HAP-1 (cell line): ENCODE measurements around the gene ABCF1.

ENCODE experiments used
- DNase-seq, 2 experiments: peaks; one replicate each; pipeline ENCODE4 v3.0.0-alpha.2; 2016 to 2020; ENCODE audit warnings: low spot score in 2 of 2
- H3K27me3 ChIP-seq: fragments of 250-450 bp; sonication (Bioruptor Pico); 2 replicates; pipeline ENCODE4 v1.5.1; 2020; ENCODE audit warnings: low read depth, mild to moderate bottlenecking, moderate library complexity
- H3K36me3 ChIP-seq: fragments of 250-450 bp; sonication (Bioruptor Pico); replicated peaks from 2 replicates; pipeline ENCODE4 v1.5.1; 2020; ENCODE audit warnings: mild to moderate bottlenecking
- H3K4me1 ChIP-seq: fragments of 250-450 bp; sonication (Bioruptor Pico); 2 replicates; pipeline ENCODE4 v1.5.1; 2020; ENCODE audit warnings: mild to moderate bottlenecking
- H3K4me3 ChIP-seq: fragments of 250-450 bp; sonication (Bioruptor Pico); 2 replicates; pipeline ENCODE4 v1.5.1; 2020; ENCODE audit warnings: mild to moderate bottlenecking, moderate library complexity
- H3K9me3 ChIP-seq: fragments of 250-450 bp; sonication (Bioruptor Pico); 2 replicates; pipeline ENCODE4 v1.5.1; 2020; ENCODE audit warnings: mild to moderate bottlenecking, moderate library complexity
- in situ Hi-C: fragments of 300-500 bp; cut with MboI; formaldehyde crosslinking; loops from 3 replicates; pipeline ENCODE4 v1.14.3; 2020; ENCODE audit warnings: low sequenced_read_pairs, inconsistent platforms, mixed read lengths

ABCF1 gene

GRCh38 chr6:30548375-30548774 is 22.9 kb upstream of the ABCF1 start:
- in situ Hi-C loops = loop anchor here (5.0 kb wide), 1 partner anchor 66 kb away; no protein-coding TSS in a partner anchor
- Histone ChIP-seq H3K36me3 (peaks cover 35% of the 10 kb centered on the region), H3K4me1 (no peaks in the 10 kb centered on the region), H3K9me3 (no peaks in the 10 kb centered on the region), H3K4me3 (no peak overlapping the region), H3K27me3 (no peaks in the 10 kb centered on the region)
- DNase-seq = no peak

- no peak overlapping the region for H3K4me3 ChIP-seq
- in situ Hi-C loops = no loop called here
- no peak for DNase-seq
- H3K36me3 ChIP-seq = peaks cover 39% of the 10 kb centered on the region
- H3K27me3 ChIP-seq = no peaks in the 10 kb centered on the region
- peaks cover 10% of the 10 kb centered on the region for H3K4me1 ChIP-seq
- H3K9me3 ChIP-seq = no peaks in the 10 kb centered on the region
Observed at GRCh38 chr6:30554404-30554803, 16.8 kb upstream of the ABCF1 start.

- no peaks in the 10 kb centered on the region for H3K9me3 ChIP-seq
- H3K4me3 ChIP-seq = peak overlapping the region; percentile 92
- DNase-seq = peak in 1 of 2 experiments; percentile 56
- H3K4me1 ChIP-seq = peaks cover 10% of the 10 kb centered on the region
- peaks cover 38% of the 10 kb centered on the region for H3K36me3 ChIP-seq
- in situ Hi-C loops = no loop called here
- no peaks in the 10 kb centered on the region for H3K27me3 ChIP-seq
Observed at GRCh38 chr6:30554962-30555815, 16.1 kb upstream of the ABCF1 start.

GRCh38 chr6:30555816-30556065 is 15.5 kb upstream of the ABCF1 start:
- H3K36me3 ChIP-seq = peaks cover 38% of the 10 kb centered on the region
- in situ Hi-C loops = no loop called here

GRCh38 chr6:30556066-30556905 is 15.0 kb upstream of the ABCF1 start, which contains the start of gene GNL1:
Gene GNL1 (minus strand): TSS chr6:30556489. CDS start chr6:30556203, 286 bp downstream.
- no peaks in the 10 kb centered on the region for H3K27me3 ChIP-seq
- H3K9me3 ChIP-seq = no peaks in the 10 kb centered on the region
- peaks cover 10% of the 10 kb centered on the region for H3K4me1 ChIP-seq
- in situ Hi-C loops = no loop called here
- H3K36me3 ChIP-seq = peaks cover 34% of the 10 kb centered on the region
- DNase-seq = peak; percentile 70 to 96
- peak within 1 kb of the TSS; percentile 92 for H3K4me3 ChIP-seq

More at GRCh38 chr6:30555816-30556065, 15.5 kb upstream of the ABCF1 start:
- H3K27me3 ChIP-seq = no peaks in the 10 kb centered on the region
- H3K9me3 ChIP-seq = no peaks in the 10 kb centered on the region
- H3K4me3 ChIP-seq = peak overlapping the region; percentile 92
- DNase-seq = no peak
- H3K4me1 ChIP-seq = peaks cover 10% of the 10 kb centered on the region

- Histone ChIP-seq H3K4me3 (peak within 1 kb of the TSS; percentile 92), H3K36me3 (peaks cover 42% of the 10 kb centered on the region), H3K9me3 (no peaks in the 10 kb centered on the region), H3K27me3 (no peaks in the 10 kb centered on the region), H3K4me1 (peaks cover 10% of the 10 kb centered on the region)
- peak; percentile 90 to 95 for DNase-seq
- in situ Hi-C loops = no loop called here
Observed at GRCh38 chr6:30556906-30557682, 14.1 kb upstream of the ABCF1 start, which contains the start of gene PRR3. Gene PRR3 (plus strand): TSS chr6:30557295. CDS start chr6:30557345, 50 bp downstream.

- H3K36me3 ChIP-seq = peaks cover 44% of the 10 kb centered on the region
Observed at GRCh38 chr6:30557683-30557981, 13.6 kb upstream of the ABCF1 start.

GRCh38 chr6:30560930-30561329 is 10.3 kb upstream of the ABCF1 start:
- in situ Hi-C loops = no loop called here
- peaks cover 38% of the 10 kb centered on the region for H3K36me3 ChIP-seq
- peaks cover 10% of the 10 kb centered on the region for H3K4me1 ChIP-seq
- DNase-seq = no peak
- H3K4me3 ChIP-seq = no peak overlapping the region
- H3K9me3 ChIP-seq = no peaks in the 10 kb centered on the region
- no peaks in the 10 kb centered on the region for H3K27me3 ChIP-seq

More at GRCh38 chr6:30557683-30557981, 13.6 kb upstream of the ABCF1 start:
- no peaks in the 10 kb centered on the region for H3K27me3 ChIP-seq
- no peak for DNase-seq
- H3K4me3 ChIP-seq = peak overlapping the region; percentile 92
- in situ Hi-C loops = no loop called here
- H3K9me3 ChIP-seq = no peaks in the 10 kb centered on the region
- H3K4me1 ChIP-seq = peaks cover 10% of the 10 kb centered on the region

GRCh38 chr6:30562470-30563425 is 8.5 kb upstream of the ABCF1 start:
- H3K36me3 ChIP-seq = peaks cover 38% of the 10 kb centered on the region
- no peak overlapping the region for H3K4me3 ChIP-seq
- in situ Hi-C loops = no loop called here
- no peak for DNase-seq
- H3K9me3 ChIP-seq = no peaks in the 10 kb centered on the region
- no peaks in the 10 kb centered on the region for H3K27me3 ChIP-seq
- peaks cover 7% of the 10 kb centered on the region for H3K4me1 ChIP-seq

GRCh38 chr6:30564114-30564513 is 7.1 kb upstream of the ABCF1 start:
- H3K9me3 ChIP-seq = no peaks in the 10 kb centered on the region
- H3K27me3 ChIP-seq = no peaks in the 10 kb centered on the region
- H3K4me3 ChIP-seq = no peak overlapping the region
- peaks cover 31% of the 10 kb centered on the region for H3K36me3 ChIP-seq
- in situ Hi-C loops = no loop called here
- no peak for DNase-seq
- no peaks in the 10 kb centered on the region for H3K4me1 ChIP-seq

GRCh38 chr6:30565772-30566171 is 5.5 kb upstream of the ABCF1 start:
- Histone ChIP-seq H3K9me3 (no peaks in the 10 kb centered on the region), H3K36me3 (peaks cover 31% of the 10 kb centered on the region), H3K4me3 (no peak overlapping the region), H3K27me3 (no peaks in the 10 kb centered on the region), H3K4me1 (peaks cover 7% of the 10 kb centered on the region)
- DNase-seq = no peak
- in situ Hi-C loops = no loop called here

GRCh38 chr6:30568245-30568644 is 3.0 kb upstream of the ABCF1 start:
- Histone ChIP-seq H3K4me1 (peaks cover 19% of the 10 kb centered on the region), H3K27me3 (no peaks in the 10 kb centered on the region), H3K9me3 (no peaks in the 10 kb centered on the region), H3K4me3 (no peak overlapping the region), H3K36me3 (peaks cover 14% of the 10 kb centered on the region)
- no peak for DNase-seq
- in situ Hi-C loops = no loop called here

- peaks cover 27% of the 10 kb centered on the region for H3K4me1 ChIP-seq
- H3K9me3 ChIP-seq = no peaks in the 10 kb centered on the region
- H3K36me3 ChIP-seq = peaks cover 9% of the 10 kb centered on the region; the same call in 1 of the 2 replicates
- H3K4me3 ChIP-seq = peak overlapping the region; percentile 95
- in situ Hi-C loops = no loop called here
- no peaks in the 10 kb centered on the region for H3K27me3 ChIP-seq
- DNase-seq = no peak
Observed at GRCh38 chr6:30570263-30570662, 979 bp upstream of the ABCF1 start.
